H1 (cell line): ENCODE measurements around the gene SHISAL1. TPM values are rescaled to one million over a fixed set of nuclear protein-coding genes. Genes with fewer than 3 reads are reported as not detected.

Source experiments
- CTCF ChIA-PET: fragments of 300-600 bp; sonication (Branson Sonifier 250); formaldehyde crosslinking; loops from one replicate; lab custom pipeline; 2021; ENCODE audit not compliant: partially characterized antibody; lab: Charles Lee
- POLR2A ChIA-PET: fragments of 300-600 bp; sonication (Branson Sonifier 250); formaldehyde crosslinking; loops from one replicate; lab custom pipeline; 2021; ENCODE audit warnings: inconsistent platforms; ENCODE audit not compliant: partially characterized antibody; lab: Charles Lee
- DNase-seq, 2 experiments: peaks; one replicate each; pipeline versions ENCODE4 v3.0.0 to v3.0.0-alpha.2; 2010 to 2022; ENCODE audit warnings: low spot score in 2 of 2, low read depth in 1 of 2, mixed read lengths in 1 of 2
- FAIRE-seq: peaks from 2 replicates; lab custom pipeline; 2011; peaks lifted over from hg19 to GRCh38; lab: Jason Lieb, UNC
- H2AFZ ChIP-seq: 2 replicates; pipeline ENCODE4 v1.8.1; 2012; ENCODE audit warnings: low read length, inconsistent platforms
- H2AK5ac ChIP-seq: 2 replicates; pipeline ENCODE4 v1.6.1; 2013; ENCODE audit warnings: low read depth, low read length
- H2BK120ac ChIP-seq: replicated peaks from 2 replicates; pipeline ENCODE3; 2013; ENCODE audit warnings: low read depth, low read length, inconsistent platforms
- H2BK12ac ChIP-seq: 2 replicates; pipeline ENCODE4 v1.6.1; 2013; ENCODE audit warnings: low read depth, low read length
- H2BK15ac ChIP-seq: 2 replicates; pipeline ENCODE4 v1.6.1; 2013; ENCODE audit warnings: low read length
- H2BK20ac ChIP-seq: 2 replicates; pipeline ENCODE4 v1.6.1; 2013; ENCODE audit warnings: low read length
- H2BK5ac ChIP-seq: 2 replicates; pipeline ENCODE4 v1.6.1; 2013; ENCODE audit warnings: low read depth, low read length
- H3K14ac ChIP-seq: 2 replicates; pipeline ENCODE4 v1.6.1; 2013; ENCODE audit warnings: inconsistent platforms; ENCODE audit not compliant: insufficient read length
- H3K18ac ChIP-seq: 2 replicates; pipeline ENCODE4 v1.6.1; 2013; ENCODE audit warnings: low read length; ENCODE audit errors: extremely low read depth
- H3K23ac ChIP-seq: 2 replicates; pipeline ENCODE4 v1.6.1; 2013; ENCODE audit warnings: inconsistent platforms; ENCODE audit not compliant: insufficient read length
- H3K23me2 ChIP-seq: 2 replicates; pipeline ENCODE4 v1.6.1; 2013; ENCODE audit warnings: low read depth, low read length
- H3K27ac ChIP-seq: 2 replicates; pipeline ENCODE4 v1.6.1; 2011; ENCODE audit warnings: low read depth, low read length, inconsistent platforms
- H3K27me3 ChIP-seq, 4 experiments: replicated peaks in 1 of 4; 1 replicate in 1 of 4; 2 replicates in 3 of 4; pipeline versions ENCODE4 v1.6.1 to v1.8.1; 2011 to 2013; ENCODE audit warnings: low read length in 3 of 4, mild to moderate bottlenecking in 3 of 4, inconsistent platforms in 2 of 4, mixed read lengths in 2 of 4, moderate library complexity in 1 of 4; ENCODE audit not compliant: control insufficient read depth in 3 of 4, insufficient read depth in 3 of 4; ENCODE audit errors: extremely low read depth in 1 of 4
- H3K36me3 ChIP-seq, 4 experiments: 2 replicates each; pipeline versions ENCODE4 v1.6.1 to v1.8.1; 2011 to 2013; ENCODE audit warnings: mild to moderate bottlenecking in 4 of 4, low read length in 3 of 4, moderate library complexity in 2 of 4, control low read depth in 1 of 4, inconsistent platforms in 1 of 4; ENCODE audit not compliant: insufficient read depth in 4 of 4, control insufficient read depth in 2 of 4
- H3K4ac ChIP-seq: replicated peaks from 2 replicates; pipeline ENCODE3; 2013; ENCODE audit warnings: low read length, low read depth, mixed read lengths, inconsistent platforms; ENCODE audit not compliant: insufficient read length
- H3K4me1 ChIP-seq, 4 experiments: replicated peaks in 1 of 4; 1 replicate in 1 of 4; 2 replicates in 3 of 4; pipeline versions ENCODE4 v1.6.1 to v1.8.1; 2011 to 2013; ENCODE audit warnings: low read length in 3 of 4, inconsistent platforms in 2 of 4, mixed read lengths in 1 of 4; ENCODE audit not compliant: insufficient read depth in 4 of 4, control insufficient read depth in 3 of 4
- H3K4me2 ChIP-seq, 2 experiments: 2 replicates each; pipeline versions ENCODE4 v1.6.1 to v1.8.1; 2011 to 2013; ENCODE audit warnings: low read depth in 2 of 2, low read length in 2 of 2, control low read depth in 1 of 2, inconsistent platforms in 1 of 2, mild to moderate bottlenecking in 1 of 2; ENCODE audit not compliant: insufficient read depth in 1 of 2
- H3K4me3 ChIP-seq, 4 experiments: fragments of 200-600, 300-600 bp in 1 of 4; sonication (generic), shearing (Covaris generic), sonication (Bioruptor Twin) in 1 of 4; 2 replicates each; pipeline versions ENCODE4 v1.5.1 to v1.8.1; 2011 to 2016; ENCODE audit warnings: low read length in 4 of 4, low read depth in 3 of 4, control low read depth in 2 of 4, inconsistent platforms in 2 of 4, mild to moderate bottlenecking in 2 of 4, mixed read lengths in 1 of 4, moderate library complexity in 1 of 4; ENCODE audit not compliant: insufficient read depth in 2 of 4; ENCODE audit errors: extremely low read depth in 1 of 4
- H3K56ac ChIP-seq: replicated peaks from 2 replicates; pipeline ENCODE3; 2013; ENCODE audit warnings: low read depth, mild to moderate bottlenecking, mixed read lengths, low read length, inconsistent platforms; ENCODE audit not compliant: insufficient read length
- H3K79me1 ChIP-seq: 2 replicates; pipeline ENCODE4 v1.6.1; 2013; ENCODE audit warnings: low read depth, low read length, control low read depth
- H3K79me2 ChIP-seq, 2 experiments: 2 replicates each; pipeline versions ENCODE4 v1.6.1 to v1.8.1; 2012 to 2013; ENCODE audit warnings: low read length in 2 of 2, mild to moderate bottlenecking in 2 of 2, inconsistent platforms in 1 of 2; ENCODE audit not compliant: insufficient read depth in 2 of 2, control insufficient read depth in 1 of 2
- H3K9ac ChIP-seq, 4 experiments: replicated peaks in 1 of 4; 1 replicate in 1 of 4; 2 replicates in 3 of 4; pipeline versions ENCODE4 v1.6.1 to v1.8.1; 2011 to 2013; ENCODE audit warnings: low read depth in 3 of 4, low read length in 3 of 4, control low read depth in 2 of 4, mild to moderate bottlenecking in 2 of 4, moderate library complexity in 2 of 4, inconsistent platforms in 1 of 4; ENCODE audit errors: extremely low read depth in 1 of 4
- H3K9me3 ChIP-seq, 2 experiments: 2 replicates each; pipeline versions ENCODE4 v1.6.1 to v1.8.1; 2012 to 2013; ENCODE audit warnings: mild to moderate bottlenecking in 2 of 2, moderate library complexity in 2 of 2, control low read depth in 1 of 2, inconsistent platforms in 1 of 2, low read depth in 1 of 2, low read length in 1 of 2, mixed read lengths in 1 of 2; ENCODE audit not compliant: insufficient read depth in 2 of 2
- H4K20me1 ChIP-seq, 2 experiments: replicated peaks in 1 of 2; 2 replicates each; pipeline versions ENCODE3 to v1.8.1; 2011 to 2013; ENCODE audit warnings: inconsistent platforms in 2 of 2, low read length in 2 of 2, mild to moderate bottlenecking in 1 of 2; ENCODE audit not compliant: insufficient read depth in 2 of 2, control insufficient read depth in 1 of 2
- H4K5ac ChIP-seq: 2 replicates; pipeline ENCODE4 v1.6.1; 2013; ENCODE audit warnings: low read length, low read depth, mixed read lengths, inconsistent platforms; ENCODE audit not compliant: insufficient read length
- H4K8ac ChIP-seq: 2 replicates; pipeline ENCODE4 v1.8.0; 2013; ENCODE audit warnings: mild to moderate bottlenecking, moderate library complexity, low read length, inconsistent platforms; ENCODE audit not compliant: insufficient read depth; ENCODE audit errors: extremely low read depth
- H4K91ac ChIP-seq: replicated peaks from 2 replicates; pipeline ENCODE3; 2013; ENCODE audit warnings: low read length, mixed read lengths, inconsistent platforms; ENCODE audit not compliant: insufficient read length
- ASH2L ChIP-seq: fragments of 200-600, 300-600 bp; sonication (generic); IDR thresholded peaks from one replicate; pipeline ENCODE4 v1.7.1; 2017; ENCODE audit warnings: low read length
- BCL11A ChIP-seq, 2 experiments: IDR thresholded peaks; one replicate each; pipeline ENCODE4 v1.6.1; 2011; ENCODE audit warnings: low read depth in 2 of 2, low read length in 2 of 2, mild to moderate bottlenecking in 2 of 2
- CBX5 ChIP-seq: fragments of 300-800, 300-1000 bp; sonication (generic); IDR thresholded peaks from 2 replicates; pipeline ENCODE4 v1.7.1; 2016; ENCODE audit warnings: antibody characterized with exemption, low read length, low read depth
- KDM1A ChIP-seq: fragments of 200-600, 300-600 bp; sonication (generic); IDR thresholded peaks from 2 replicates; pipeline ENCODE4 v1.7.1; 2016; ENCODE audit warnings: mild to moderate bottlenecking, low read length, borderline replicate concordance
- PHF8 ChIP-seq: fragments of 200-600 bp; sonication (generic); conservative IDR thresholded peaks from 2 replicates; pipeline ENCODE4 v1.7.1; 2012; ENCODE audit warnings: low read depth, mild to moderate bottlenecking, inconsistent platforms, low read length, moderate library complexity
- SP1 ChIP-seq: IDR thresholded peaks from 2 replicates; pipeline ENCODE4 v1.6.1; 2011; ENCODE audit warnings: low read depth, low read length
- SUZ12 ChIP-seq: fragments of 200-600 bp; sonication (generic); IDR thresholded peaks from 2 replicates; pipeline ENCODE4 v1.6.1; 2012; ENCODE audit warnings: mild to moderate bottlenecking, inconsistent platforms, low read length, moderate library complexity, mixed read lengths
- TAF1 ChIP-seq: IDR thresholded peaks from 2 replicates; pipeline ENCODE4 v1.6.1; 2011; ENCODE audit warnings: mild to moderate bottlenecking, low read depth, low read length
- TEAD4 ChIP-seq: IDR thresholded peaks from 2 replicates; pipeline ENCODE4 v1.6.1; 2012; ENCODE audit warnings: low read depth, low read length, inconsistent platforms, mixed read lengths
- WGBS, 2 experiments: shearing (Covaris generic) in 1 of 2; methylation state at CpG; one replicate each; pipeline versions ENCODE4 v1.1.6 to v1.1.7; 2013 to 2015; ENCODE audit warnings: low lambda C conversion rate in 2 of 2, mixed read lengths in 2 of 2, inconsistent platforms in 1 of 2, low coverage in 1 of 2, missing lambda C conversion rate in 1 of 2; ENCODE audit not compliant: insufficient replicate concordance in 2 of 2, insufficient coverage in 1 of 2, insufficient read length in 1 of 2; ENCODE audit errors: extremely low coverage in 1 of 2, missing lambda C conversion rate in 1 of 2; 5-methylcytosine and 5-hydroxymethylcytosine counted together
- polyA plus RNA-seq, 7 experiments: library from polyadenylated mRNA; depleted of rRNA in 3 of 7; stranded (reverse) in 5 of 7; unstranded in 2 of 7; fragments of >200 nt in 5 of 7; fragments of 200-250 nt in 2 of 7; gene quantifications; 1 replicate in 5 of 7; 2 replicates in 1 of 7; 4 replicates in 1 of 7; pipeline versions ENCODE4 v1.2.1 to v1.2.3, GENCODE V29; 2011 to 2013; ENCODE audit warnings: missing spikeins in 2 of 7, mixed read lengths in 2 of 7
- total RNA-seq: library from RNA; stranded (reverse); fragmentation: NEBNext Ultra II Directional; extraction: Animal tissue kit (Norgen Biotek cat#: 25700); gene quantifications from 2 replicates; pipeline ENCODE4 v1.2.1, GENCODE V29; 2021

The SHISAL1 gene
- total and polyA plus RNA-seq, 2 of the 8 experiments (the other 6 are each of a cell fraction or from before 2014, with no cell fraction given): 3.7 to 5.8 TPM

- 88% methylated on average over 2 of the region's 2 CpGs; no CpG with 5 or more reads in 1 of the 2 experiments for WGBS, 2 experiments
- FAIRE-seq: no peak
- H4K91ac ChIP-seq: no peak overlapping the region
Measured at GRCh38 chr22:44254811-44255210, 57.9 kb downstream of the SHISAL1 start.

More at GRCh38 chr22:44254811-44255210, 57.9 kb downstream of the SHISAL1 start:
- Histone ChIP-seq H3K14ac (no peak overlapping the region), H2BK20ac (no peak overlapping the region), H2BK15ac (no peak overlapping the region), H4K5ac (no peak overlapping the region), H3K4me3 (no peak overlapping the region), H3K36me3 (peaks cover 0 to 5% (median 0%) of the 10 kb centered on the region in 4 experiments; a peak in 1 of 8 replicates), H3K56ac (no peak overlapping the region), H3K23ac (no peak overlapping the region), H2BK12ac (no peak overlapping the region), H4K8ac (no peak overlapping the region), H3K79me1 (no peaks in the 10 kb centered on the region), H4K20me1 (no peaks in the 10 kb centered on the region), H2BK5ac (no peak overlapping the region), H2AFZ (no peak overlapping the region), H2AK5ac (no peak overlapping the region), H3K27ac (no peak overlapping the region), H3K79me2 (no peaks in the 10 kb centered on the region), H3K18ac (no peak overlapping the region), H2BK120ac (no peak overlapping the region), H3K9ac (no peak overlapping the region), H3K4ac (no peak overlapping the region), H3K9me3 (peaks cover 8 to 11% of the 10 kb centered on the region in 2 experiments; a peak in 3 of 4 replicates), H3K4me2 (no peak overlapping the region), H3K27me3 (no peaks in the 10 kb centered on the region), H3K23me2 (no peaks in the 10 kb centered on the region), H3K4me1 (peaks cover 0 to 4% (median 2%) of the 10 kb centered on the region in 4 experiments; a peak in 4 of 7 replicates)
- ChIA-PET POLR2A (no interaction called here), CTCF (no interaction called here)
- peak in 1 of 2 experiments; percentile 20 for DNase-seq
- TF ChIP-seq CBX5 (no peak), BCL11A (IDR thresholded peaks at IDR 0.05; ENCODE audit: low read depth in 2 of 2, low read length in 2 of 2) (no peak), SP1 (no peak), ASH2L (no peak), KDM1A (no peak), PHF8 (no peak), TAF1 (no peak), TEAD4 (no peak), SUZ12 (no peak)
